Panc1 (cell line): Measurements from ENCODE around the gene ADIPOR2. TPM values are rescaled to one million over a fixed set of nuclear protein-coding genes. Genes with fewer than 3 reads are reported as not detected.
A peak's percentile ranks its signal among the peaks of the same experiment; 100 is the strongest.

Experiments
- ATAC-seq: fragments of 200-7000 bp; cut with Tn5 transposase; 2 replicates; pipeline ENCODE4 v1.9.1; 2020; ENCODE audit warnings: mild to moderate bottlenecking, moderate library complexity
- BruUV-seq: library from RNA; stranded (reverse); fragments of 400-500 nt; replicated peaks from 2 replicates; lab custom pipeline; 2021; lab: Mats Ljungman, UMichigan
- CTCF ChIA-PET: fragments of 300-600 bp; sonication (Branson Sonifier 250); formaldehyde crosslinking; loops from one replicate; lab custom pipeline; 2022; ENCODE audit warnings: antibody characterized with exemption; lab: Charles Lee
- POLR2A ChIA-PET: fragments of 300-600 bp; sonication (Branson Sonifier 250); formaldehyde crosslinking; loops from one replicate; lab custom pipeline; 2022; ENCODE audit warnings: antibody characterized with exemption; lab: Charles Lee
- DNase-seq: peaks from one replicate; pipeline ENCODE4 v3.0.0-alpha.2; 2010; ENCODE audit warnings: low read depth, low spot score
- H3K27ac ChIP-seq: 2 replicates; pipeline ENCODE4 v1.5.1; 2011; ENCODE audit warnings: mild to moderate bottlenecking, low read length, inconsistent platforms
- H3K27me3 ChIP-seq: fragments of 200-500 bp; sonication (Bioruptor generic); 2 replicates; pipeline ENCODE4 v1.6.0; 2014; ENCODE audit warnings: low read length, inconsistent platforms; ENCODE audit not compliant: control insufficient read depth, insufficient read depth
- H3K36me3 ChIP-seq: fragments of 200-500 bp; sonication (Bioruptor generic); 2 replicates; pipeline ENCODE4 v1.5.1; 2014; ENCODE audit warnings: inconsistent platforms, mild to moderate bottlenecking, low read length, moderate library complexity; ENCODE audit not compliant: control insufficient read depth, insufficient read depth
- H3K4me1 ChIP-seq: 2 replicates; pipeline ENCODE4 v1.5.1; 2011; ENCODE audit warnings: inconsistent platforms, mild to moderate bottlenecking, low read length, moderate library complexity; ENCODE audit not compliant: control insufficient read depth, insufficient read depth
- H3K4me3 ChIP-seq, 2 experiments: 2 replicates each; pipeline ENCODE4 v1.5.1; 2011 to 2012; ENCODE audit warnings: low read depth in 2 of 2, low read length in 2 of 2, mild to moderate bottlenecking in 2 of 2, inconsistent platforms in 1 of 2, moderate library complexity in 1 of 2
- H3K9me3 ChIP-seq: fragments of 200-500 bp; sonication (Bioruptor generic); 2 replicates; pipeline ENCODE4 v1.5.1; 2014; ENCODE audit warnings: low read depth, mild to moderate bottlenecking, inconsistent platforms, low read length, moderate library complexity; ENCODE audit not compliant: control insufficient read depth, insufficient read depth
- POLR2AphosphoS5 ChIP-seq: IDR thresholded peaks from 2 replicates; pipeline ENCODE4 v1.6.1; 2012; ENCODE audit warnings: mild to moderate bottlenecking, low read depth, low read length, moderate library complexity
- REST ChIP-seq, 2 experiments: IDR thresholded peaks; 2 replicates each; pipeline ENCODE4 v1.6.1; 2011 to 2012; ENCODE audit warnings: low read depth in 2 of 2, control low read depth in 1 of 2, low read length in 1 of 2, mild to moderate bottlenecking in 1 of 2, moderate library complexity in 1 of 2; ENCODE audit not compliant: insufficient read depth in 1 of 2
- SIN3A ChIP-seq: IDR thresholded peaks from 2 replicates; pipeline ENCODE4 v1.6.1; 2012; ENCODE audit warnings: low read depth, mild to moderate bottlenecking, low read length, moderate library complexity, borderline replicate concordance; ENCODE audit not compliant: insufficient read depth
- TCF7L2 ChIP-seq: IDR thresholded peaks from 2 replicates; pipeline ENCODE4 v1.6.1; 2011; ENCODE audit warnings: mild to moderate bottlenecking, low read depth, low read length, inconsistent platforms
- in situ Hi-C: cut with HindIII; loops from 2 replicates; pipeline ENCODE4 v1.10.0; 2016; ENCODE audit warnings: low sequenced_read_pairs, low pct_unique_long_range_greater_than_20kb
- intact Hi-C: fragments of 100-400 bp; cut with micrococcal nuclease; formaldehyde crosslinking; loops from one replicate; pipeline ENCODE4 v1.10.0; 2022; ENCODE audit not compliant: unreplicated experiment
- total RNA-seq: library from RNA; stranded (reverse); gene quantifications from one replicate; pipeline ENCODE4 v1.2.1, GENCODE V29; 2021; ENCODE audit not compliant: unreplicated experiment
- TF ChIP-seq, protein P1 (sequence below): fragments of 450-650 bp; IDR thresholded peaks from 2 replicates; pipeline ENCODE4 v1.5.1; 2017; ENCODE audit warnings: mild to moderate bottlenecking

Gene ADIPOR2
- total RNA-seq, 1 experiment from 2014 or later: 76.0 TPM

DNA sequence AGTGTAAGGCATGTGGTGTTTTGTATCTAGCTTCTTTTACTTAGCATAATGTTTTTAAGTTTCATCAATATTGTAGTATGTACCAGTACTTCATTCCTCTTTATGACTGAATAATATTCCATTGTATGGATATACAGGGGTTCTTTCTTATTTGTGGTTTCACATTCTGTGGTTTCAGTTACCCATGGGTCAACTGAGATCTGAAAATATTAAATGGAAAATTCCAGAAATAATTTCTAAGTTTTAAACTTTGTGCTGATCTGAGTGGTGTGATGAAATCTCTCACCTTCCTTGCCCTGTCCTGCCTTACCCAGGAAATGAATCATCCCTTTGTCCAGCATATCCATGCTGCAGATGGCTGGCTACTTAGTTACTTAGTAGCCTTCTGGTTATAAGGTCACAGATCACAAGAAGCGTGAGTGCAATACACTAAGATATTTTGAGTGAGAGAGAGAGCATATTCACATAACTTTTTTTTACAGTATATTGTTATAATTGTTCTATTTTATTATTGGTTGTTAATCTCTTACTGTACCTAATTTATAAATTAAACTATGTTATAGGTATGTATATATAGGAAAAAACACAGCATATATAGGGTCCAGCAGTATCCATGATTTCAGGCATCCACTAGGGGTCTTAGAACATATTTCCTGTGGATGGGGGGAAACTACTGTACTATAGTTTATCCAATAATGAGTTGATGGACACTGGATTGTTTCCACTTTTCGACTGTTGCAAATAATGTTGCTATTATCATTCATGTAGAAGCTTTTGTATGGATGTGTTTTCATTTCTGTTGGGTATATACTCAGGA is 69.9 kb downstream of the ADIPOR2 start:
- ChIA-PET CTCF (no interaction called here), POLR2A (no interaction called here)
- no peak overlapping the region for H3K4me3 ChIP-seq
- peaks cover 15% of the 10 kb centered on the region for H3K4me1 ChIP-seq
- BruUV-seq: no TSS peak
- DNase-seq (no peak), ATAC-seq (peak; percentile 80)
- TF ChIP-seq REST (IDR thresholded peaks at IDR 0.05; ENCODE audit: insufficient read depth in 1 of 2, low read depth in 2 of 2, low read length in 1 of 2) (no peak), SIN3A (no peak), TCF7L2 (no peak), POLR2AphosphoS5 (no peak)
- TF ChIP-seq, protein P1, sequence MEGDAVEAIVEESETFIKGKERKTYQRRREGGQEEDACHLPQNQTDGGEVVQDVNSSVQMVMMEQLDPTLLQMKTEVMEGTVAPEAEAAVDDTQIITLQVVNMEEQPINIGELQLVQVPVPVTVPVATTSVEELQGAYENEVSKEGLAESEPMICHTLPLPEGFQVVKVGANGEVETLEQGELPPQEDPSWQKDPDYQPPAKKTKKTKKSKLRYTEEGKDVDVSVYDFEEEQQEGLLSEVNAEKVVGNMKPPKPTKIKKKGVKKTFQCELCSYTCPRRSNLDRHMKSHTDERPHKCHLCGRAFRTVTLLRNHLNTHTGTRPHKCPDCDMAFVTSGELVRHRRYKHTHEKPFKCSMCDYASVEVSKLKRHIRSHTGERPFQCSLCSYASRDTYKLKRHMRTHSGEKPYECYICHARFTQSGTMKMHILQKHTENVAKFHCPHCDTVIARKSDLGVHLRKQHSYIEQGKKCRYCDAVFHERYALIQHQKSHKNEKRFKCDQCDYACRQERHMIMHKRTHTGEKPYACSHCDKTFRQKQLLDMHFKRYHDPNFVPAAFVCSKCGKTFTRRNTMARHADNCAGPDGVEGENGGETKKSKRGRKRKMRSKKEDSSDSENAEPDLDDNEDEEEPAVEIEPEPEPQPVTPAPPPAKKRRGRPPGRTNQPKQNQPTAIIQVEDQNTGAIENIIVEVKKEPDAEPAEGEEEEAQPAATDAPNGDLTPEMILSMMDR: no peak
- in situ Hi-C loops (no loop called here), intact Hi-C loops (no loop called here)
- H3K27me3 ChIP-seq: no peaks in the 10 kb centered on the region
- no peaks in the 10 kb centered on the region for H3K9me3 ChIP-seq
- H3K36me3 ChIP-seq: no peaks in the 10 kb centered on the region; the same call in 1 of the 2 replicates
- peak overlapping the region; percentile 54; the same call in 1 of the 2 replicates for H3K27ac ChIP-seq

- intact Hi-C loops: no loop called here
- CTCF ChIA-PET: no interaction called here
- H3K27me3 ChIP-seq: no peaks in the 10 kb centered on the region
- no peak for TF ChIP-seq REST (IDR thresholded peaks at IDR 0.05; ENCODE audit: insufficient read depth in 1 of 2, low read depth in 2 of 2, low read length in 1 of 2)
- TF ChIP-seq SIN3A: no peak
- no peak for TF ChIP-seq TCF7L2
- TF ChIP-seq, protein P1: no peak
- no peak for TF ChIP-seq POLR2AphosphoS5
- peaks cover 15% of the 10 kb centered on the region for H3K4me1 ChIP-seq
- BruUV-seq: no TSS peak
- DNase-seq: no peak
- no peak overlapping the region for H3K27ac ChIP-seq
- no peaks in the 10 kb centered on the region; the same call in 1 of the 2 replicates for H3K36me3 ChIP-seq
- POLR2A ChIA-PET: no interaction called here
- no peaks in the 10 kb centered on the region for H3K9me3 ChIP-seq
- no peak overlapping the region for H3K4me3 ChIP-seq
- in situ Hi-C loops: no loop called here
- ATAC-seq: no peak
These were observed 71.0 kb downstream of the ADIPOR2 start for GRCh38 chr12:1761857-1762256.
